A549 (cell line): Measurements from ENCODE around the gene RPLP2.

Source experiments
- CEBPB ChIP-seq, 2 experiments: fragments of >200 bp in 1 of 2; sonication (Bioruptor Twin) in 1 of 2; formaldehyde crosslinking in 1 of 2; IDR thresholded peaks; 2 replicates each; pipeline ENCODE4 v1.6.1; 2012 to 2016
- CHD2 ChIP-seq: fragments of 150-350 bp; IDR thresholded peaks from 2 replicates; pipeline ENCODE4 v1.6.1; 2014; ENCODE audit warnings: low read length; ENCODE audit not compliant: partially characterized antibody
- CTCF ChIP-seq: fragments of >200 bp; sonication (Bioruptor Twin); formaldehyde crosslinking; IDR thresholded peaks from 3 replicates; pipeline ENCODE4 v1.5.1; 2016
- ELK1 ChIP-seq: fragments of 150-350 bp; IDR thresholded peaks from 2 replicates; pipeline ENCODE4 v1.6.1; 2014; ENCODE audit warnings: low read depth, mild to moderate bottlenecking, low read length
- FOSB ChIP-seq: fragments of 250-450 bp; sonication (Bioruptor Pico); IDR thresholded peaks from 2 replicates; pipeline ENCODE4 v1.5.0; 2020; ENCODE audit warnings: mild to moderate bottlenecking, moderate library complexity
- HDAC2 ChIP-seq: fragments of 200-600 bp; sonication (generic); IDR thresholded peaks from 2 replicates; pipeline ENCODE4 v1.6.1; 2016
- JUNB ChIP-seq: fragments of >200 bp; sonication (Bioruptor Twin); formaldehyde crosslinking; IDR thresholded peaks from 2 replicates; pipeline ENCODE4 v1.6.1; 2016
- KDM5A ChIP-seq: fragments of 200-600 bp; sonication (generic); IDR thresholded peaks from 2 replicates; pipeline ENCODE4 v1.6.1; 2016; ENCODE audit warnings: antibody characterized with exemption, mild to moderate bottlenecking
- MYC ChIP-seq: IDR thresholded peaks from 2 replicates; pipeline ENCODE4 v1.6.1; 2012; ENCODE audit warnings: mild to moderate bottlenecking, inconsistent platforms, low read length, improper control_type of control experiment, borderline replicate concordance
- POLR2A ChIP-seq: IDR thresholded peaks from 2 replicates; pipeline ENCODE4 v1.6.1; 2012; ENCODE audit warnings: mild to moderate bottlenecking, low read length
- REST ChIP-seq: fragments of 200-600 bp; sonication (generic); IDR thresholded peaks from 2 replicates; pipeline ENCODE4 v1.6.1; 2016; ENCODE audit warnings: antibody characterized with exemption, mild to moderate bottlenecking, moderate library complexity
- TP53 ChIP-seq: fragments of 250-450 bp; sonication (Bioruptor Pico); IDR thresholded peaks from 2 replicates; pipeline ENCODE4 v1.5.0; 2021; ENCODE audit warnings: mild to moderate bottlenecking, moderate library complexity
- USF2 ChIP-seq: fragments of 450-650 bp; IDR thresholded peaks from 2 replicates; pipeline ENCODE4 v1.6.1; 2014; ENCODE audit warnings: antibody characterized with exemption

GRCh38 chr11:795634-796564, 13.9 kb upstream of the RPLP2 start:
- TF ChIP-seq TP53 (no peak), USF2 (no peak), CTCF (no peak), HDAC2 (no peak), MYC (no peak), CHD2 (no peak), REST (no peak), JUNB (no peak), KDM5A (no peak), FOSB (no peak), CEBPB (IDR thresholded peaks at IDR 0.05) (no peak), ELK1 (no peak), POLR2A (no peak)
